NCI-H510A treated with DMSO at 0.1 percent for 48 hours (cell line): ENCODE results near the gene ARMC10.
"Not testable (repeated sequence)": the region's sequence is repeated elsewhere in the genome, so short reads cannot be mapped to it uniquely, and the experiment has no call there.

Source experiments
- DNase-seq: peaks from one replicate; lab custom pipeline; 2025; lab: John Stamatoyannopoulos, UW

The ARMC10 gene

DNA sequence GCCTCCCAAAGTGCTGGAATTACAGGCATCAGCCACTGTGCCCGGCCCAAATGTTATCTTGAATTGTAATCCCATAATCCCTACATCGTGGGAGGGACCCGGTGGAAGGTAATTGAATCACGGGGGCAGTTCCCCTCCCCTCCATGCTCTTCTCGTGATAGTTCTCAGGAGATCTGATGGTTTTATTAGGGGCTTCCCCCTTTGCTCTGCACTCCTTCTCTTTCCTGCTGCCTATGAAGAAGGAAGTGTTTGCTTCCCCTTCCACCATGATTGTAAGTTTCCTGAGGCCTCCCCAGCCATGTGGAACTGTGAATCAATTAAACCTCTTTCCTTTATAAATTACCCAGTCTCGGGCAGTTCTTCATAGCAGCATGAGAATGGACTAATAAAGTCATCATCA is 3.3 kb downstream of the ARMC10 start:
- not testable (repeated sequence) for DNase-seq

DNA sequence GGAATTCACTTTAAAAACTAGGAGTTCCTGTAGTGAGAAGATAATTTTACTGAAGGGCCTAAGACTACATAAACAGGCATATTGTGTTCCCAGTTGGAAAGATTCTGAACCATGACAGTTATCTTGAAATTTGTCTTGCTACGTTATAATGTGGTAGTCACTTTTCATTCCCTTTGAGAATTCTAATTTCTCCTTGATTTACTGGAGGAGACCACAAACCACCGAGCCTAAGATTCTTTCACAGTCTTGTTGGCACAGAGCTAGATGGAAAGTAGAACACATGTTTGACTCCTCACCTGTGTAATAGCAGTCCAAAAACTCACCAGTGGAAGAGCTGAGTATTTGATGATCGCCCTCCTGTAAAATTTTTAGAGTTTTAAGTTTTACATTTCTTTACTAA is 4.9 kb downstream of the ARMC10 start:
- DNase-seq: no peak

- DNase-seq: no peak
Observed at GRCh38 chr7:103080923-103081322, 6.0 kb downstream of the ARMC10 start.

GRCh38 chr7:103082497-103082896 is 7.6 kb downstream of the ARMC10 start:
- no peak for DNase-seq

DNA sequence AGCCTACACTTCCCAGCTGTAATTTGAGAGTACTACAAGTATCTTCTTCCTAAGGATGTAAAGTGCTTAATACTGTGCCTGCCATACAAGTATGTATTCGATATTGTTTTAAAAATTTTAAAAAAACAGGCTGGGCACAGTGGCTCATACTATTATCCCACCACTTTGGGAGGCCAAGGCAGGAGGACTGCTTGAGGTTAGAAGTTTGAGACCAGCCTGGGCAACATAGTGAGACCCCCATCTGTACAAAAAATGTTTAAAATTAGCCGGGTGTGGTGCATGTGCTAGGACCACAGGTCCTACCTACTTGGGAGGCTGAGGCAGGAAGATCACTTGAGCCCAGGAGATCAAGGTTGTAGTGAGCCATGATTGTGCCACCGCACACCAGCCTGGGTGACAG is 8.3 kb downstream of the ARMC10 start:
- no peak for DNase-seq

- DNase-seq: not testable (repeated sequence)
Observed at GRCh38 chr7:103092321-103092720, 17.4 kb downstream of the ARMC10 start.

DNA sequence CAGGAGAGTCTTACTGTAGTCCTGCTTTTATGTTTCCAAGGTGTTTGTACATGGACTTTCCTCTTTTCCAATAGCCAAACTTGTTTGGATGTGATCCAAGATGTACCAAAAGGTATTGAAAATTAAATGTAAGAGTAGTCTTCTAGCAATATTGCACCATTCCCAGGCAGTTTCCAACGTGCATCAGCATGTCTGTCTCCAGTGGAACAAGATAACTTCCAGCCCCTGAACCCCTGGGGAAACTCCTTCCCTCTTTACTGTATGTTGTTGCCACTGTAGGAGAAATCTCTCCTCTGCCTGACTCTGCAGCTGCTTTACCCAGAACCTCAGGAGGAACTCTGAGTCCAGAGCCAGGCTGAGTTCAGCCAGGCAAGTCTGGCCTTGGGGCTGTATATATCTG is 18.5 kb downstream of the ARMC10 start:
- DNase-seq: no peak

DNA sequence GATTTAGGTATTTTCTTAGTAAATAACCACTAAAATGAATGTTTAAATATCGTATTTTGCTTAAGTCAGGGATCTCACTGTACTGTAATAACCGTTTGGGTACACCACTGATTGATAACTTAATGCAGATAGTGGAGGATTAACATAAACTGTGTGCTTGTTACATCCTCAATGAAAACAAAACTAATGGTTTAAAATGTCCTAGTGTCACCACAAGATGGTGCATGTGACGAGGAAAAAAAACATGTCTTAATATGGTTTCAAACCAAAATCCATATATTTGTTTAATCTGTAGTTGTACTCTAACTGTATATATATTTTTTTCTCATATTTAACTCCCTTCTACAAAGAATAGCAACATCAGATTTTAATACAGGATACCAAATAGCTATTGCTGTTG is 19.2 kb downstream of the ARMC10 start:
- DNase-seq: no peak

GRCh38 chr7:103095558-103095957 is 20.6 kb downstream of the ARMC10 start:
- not testable (repeated sequence) for DNase-seq

DNA sequence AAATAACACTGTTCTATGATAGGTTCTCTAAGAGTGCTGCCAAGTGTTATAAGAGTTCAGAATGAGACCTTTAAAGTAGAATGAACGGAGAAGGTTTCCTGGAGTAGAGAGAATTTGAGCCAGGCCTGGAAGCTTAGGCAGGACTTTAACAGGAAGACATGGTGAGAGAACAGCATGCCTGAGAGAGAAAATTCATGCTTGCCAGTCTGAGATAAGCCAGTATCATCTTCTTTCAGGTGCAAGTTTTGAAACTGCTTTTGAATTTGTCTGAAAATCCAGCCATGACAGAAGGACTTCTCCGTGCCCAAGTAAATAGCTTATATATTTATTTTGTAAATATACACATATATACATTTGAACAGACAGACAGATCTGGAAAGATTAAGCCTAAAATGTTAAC is 22.1 kb downstream of the ARMC10 start:
- DNase-seq: no peak

DNA sequence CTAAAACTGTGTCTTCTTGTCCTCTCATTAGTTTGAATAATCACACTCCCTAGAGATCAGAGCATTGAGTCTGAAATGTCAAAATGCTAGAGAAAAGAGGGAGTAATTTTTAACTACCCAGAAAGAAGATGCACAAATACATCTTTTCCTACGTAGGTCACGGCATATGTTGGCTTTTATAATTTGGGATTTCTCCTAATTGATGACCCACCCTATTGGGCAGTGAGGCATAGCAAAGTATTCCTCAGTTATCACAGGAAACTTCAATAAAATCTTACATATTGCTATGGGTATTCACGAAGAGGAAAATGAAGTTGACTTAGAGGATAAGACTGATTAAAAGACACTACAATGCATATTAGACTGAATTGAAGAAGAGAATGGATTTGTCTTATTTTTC is 25.4 kb downstream of the ARMC10 start:
- DNase-seq: no peak

DNA sequence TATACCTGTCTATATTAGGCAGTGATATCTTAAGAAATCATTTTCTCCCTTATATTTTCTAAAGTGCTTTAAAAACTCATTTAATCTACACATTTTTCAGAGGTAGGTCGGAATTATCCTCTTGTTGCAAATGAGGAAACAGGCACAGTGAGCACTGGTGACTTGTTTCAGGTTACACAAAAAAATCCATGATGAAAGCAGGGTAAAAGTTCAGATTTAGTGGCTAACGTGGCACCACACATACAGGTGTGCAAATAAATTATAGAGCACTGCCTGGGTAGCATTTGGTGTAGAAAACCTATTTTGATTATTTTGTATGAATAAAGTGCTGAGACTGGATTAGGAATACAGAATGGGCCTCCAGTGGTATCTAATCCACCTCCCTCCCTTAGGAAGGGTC is 26.6 kb downstream of the ARMC10 start:
- DNase-seq: no peak

- DNase-seq: peak; percentile 26
Observed at GRCh38 chr7:103106005-103106702, 31.2 kb downstream of the ARMC10 start.

DNA sequence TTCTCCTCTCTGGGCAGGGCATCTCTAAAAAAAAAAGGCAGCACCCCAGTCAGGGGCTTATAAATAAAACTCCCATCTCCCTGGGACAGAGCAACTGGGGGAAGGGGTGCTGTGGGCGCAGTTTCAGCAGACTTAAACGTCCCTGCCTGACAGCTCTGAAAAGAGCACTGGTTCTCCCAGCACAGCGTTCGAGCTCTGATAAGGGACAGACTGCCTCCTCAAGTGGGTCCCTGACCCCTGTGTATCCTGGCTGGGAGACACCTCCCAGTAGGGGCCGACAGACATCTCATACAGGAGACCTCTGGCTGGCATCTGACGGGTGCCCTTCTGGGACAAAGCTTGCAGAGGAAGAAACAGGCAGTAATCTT is 31.7 kb downstream of the ARMC10 start:
- DNase-seq: not testable (repeated sequence)

GRCh38 chr7:103113164-103113563 is 38.2 kb downstream of the ARMC10 start:
- DNase-seq: no peak

DNA sequence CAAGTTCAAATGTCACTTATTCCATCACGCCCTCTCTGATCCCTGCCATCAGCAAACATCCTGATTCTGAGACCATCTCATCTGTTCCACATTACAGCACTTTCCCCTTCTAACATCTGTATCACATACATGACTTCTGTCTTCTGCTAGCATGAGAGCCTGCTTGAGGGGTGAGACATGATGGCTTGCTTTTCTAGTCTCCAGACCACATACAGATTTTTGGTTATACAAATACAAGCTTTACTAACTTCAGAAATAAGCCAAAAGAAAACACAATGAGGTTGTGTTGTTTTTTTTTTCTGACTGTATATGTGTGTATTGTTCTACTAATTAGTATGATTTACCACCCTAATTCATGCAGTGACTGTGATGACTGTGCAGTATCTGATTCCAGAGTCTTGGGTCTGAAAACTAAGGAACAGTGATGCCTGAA is 39.7 kb downstream of the ARMC10 start:
- DNase-seq: no peak

GRCh38 chr7:103115771-103116170 is 40.8 kb downstream of the ARMC10 start:
- DNase-seq: no peak

GRCh38 chr7:103116511-103116910 is 41.6 kb downstream of the ARMC10 start:
- DNase-seq: no peak

DNA sequence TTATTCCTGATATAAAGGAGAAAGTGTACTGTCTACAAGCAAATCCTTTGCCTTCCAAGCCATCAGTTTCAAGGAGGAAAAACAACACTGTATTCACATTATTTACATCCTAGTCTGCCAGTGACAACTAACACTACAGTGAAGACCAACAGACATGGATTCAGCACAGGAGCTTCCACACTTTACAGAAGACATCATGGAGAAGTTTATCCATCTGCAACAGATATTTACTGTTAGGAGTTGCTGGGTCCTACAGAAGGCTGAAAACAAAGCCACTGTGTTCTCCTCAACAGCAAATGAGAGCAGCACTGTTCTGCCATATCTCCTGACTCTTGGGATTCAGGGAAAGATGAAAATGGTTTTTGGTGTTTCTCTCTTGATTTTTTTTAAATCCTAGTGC is 42.1 kb downstream of the ARMC10 start:
- no peak for DNase-seq

- no peak for DNase-seq
Observed at GRCh38 chr7:103117465-103117864, 42.5 kb downstream of the ARMC10 start.

DNA sequence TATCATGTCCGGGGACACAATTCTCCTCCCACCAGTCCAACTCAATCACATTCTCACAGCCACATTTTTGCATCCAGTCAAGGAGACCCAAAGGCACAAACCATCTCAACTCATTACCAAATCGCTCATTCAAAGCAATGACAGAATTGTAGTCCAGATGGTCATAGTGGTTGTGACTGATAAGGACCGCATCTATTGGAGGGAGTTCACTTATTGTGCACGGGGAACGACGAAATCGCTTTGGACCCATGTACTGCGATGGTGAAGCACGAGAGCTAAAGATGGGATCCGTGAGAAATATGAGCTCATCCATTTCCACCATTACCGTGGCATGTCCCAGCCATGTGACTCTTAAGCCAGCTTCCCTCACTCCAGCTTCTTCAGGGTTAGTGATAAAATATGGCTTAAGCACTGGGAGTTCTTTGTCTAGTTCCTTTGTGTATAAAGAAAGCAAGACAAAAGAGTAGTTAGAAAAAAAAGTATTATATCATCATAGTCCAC is 44.9 kb downstream of the ARMC10 start:
- DNase-seq: no peak

GRCh38 chr7:103120362-103120761 is 45.4 kb downstream of the ARMC10 start:
- no peak for DNase-seq

DNA sequence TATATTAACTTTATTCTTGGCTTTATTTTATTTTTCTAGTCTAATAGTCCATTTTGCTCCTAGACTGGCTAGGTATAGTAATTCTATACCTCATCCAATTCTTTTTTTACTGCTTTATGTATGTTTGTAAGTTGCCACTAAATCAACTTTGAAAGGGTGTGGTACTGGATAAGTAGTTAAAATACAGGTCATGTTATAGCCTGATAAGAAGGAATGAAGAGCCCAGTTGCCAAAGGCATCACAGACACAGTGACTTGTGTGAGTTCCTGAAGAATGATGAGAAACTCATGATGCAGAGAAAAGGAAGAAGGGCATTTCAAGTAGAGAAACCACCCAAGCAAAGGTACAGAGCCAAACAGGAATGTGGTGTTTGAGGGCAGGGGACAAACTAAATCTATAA is 46.7 kb downstream of the ARMC10 start:
- no peak for DNase-seq

DNA sequence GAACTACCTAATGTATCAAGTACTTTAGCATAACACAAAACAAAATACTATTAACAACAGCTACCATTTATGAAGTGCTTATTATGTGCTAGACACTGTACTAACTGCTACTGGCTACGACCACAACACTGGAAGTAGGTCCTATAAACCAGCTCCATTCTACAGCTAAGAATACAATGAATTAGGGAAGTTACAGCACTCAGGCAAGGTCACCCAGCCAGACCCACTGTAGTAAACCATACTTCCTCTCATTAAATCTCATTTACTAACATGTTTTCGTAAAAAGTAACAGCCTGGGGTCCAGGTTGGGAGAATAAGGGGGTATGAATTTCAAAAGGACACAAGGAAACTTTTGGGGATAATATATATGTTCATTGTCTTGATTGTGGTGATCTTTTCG is 48.6 kb downstream of the ARMC10 start:
- no peak for DNase-seq
